ENCODE results near the gene GPC6.

GPC6 gene

GRCh38 chr13:93753639-93754038 is 527.0 kb downstream of the GPC6 start:
- DNase-seq: no peak

GRCh38 chr13:93755341-93755740 is 528.7 kb downstream of the GPC6 start:
- no peak for DNase-seq

- no peak for DNase-seq
Observed at GRCh38 chr13:93758575-93758974, 532.0 kb downstream of the GPC6 start.

GRCh38 chr13:93762708-93763426 is 536.3 kb downstream of the GPC6 start:
- no peak for DNase-seq

- no peak for DNase-seq
Observed at GRCh38 chr13:93765062-93765461, 538.5 kb downstream of the GPC6 start.

- DNase-seq: no peak
Observed at GRCh38 chr13:93765811-93766210, 539.2 kb downstream of the GPC6 start.

- DNase-seq: no peak
Observed at GRCh38 chr13:93766719-93767118, 540.1 kb downstream of the GPC6 start.

- DNase-seq: no peak
Observed at GRCh38 chr13:93767180-93767916, 540.7 kb downstream of the GPC6 start.

GRCh38 chr13:93767917-93768409 is 541.4 kb downstream of the GPC6 start:
- no peak for DNase-seq

- DNase-seq: no peak
Observed at GRCh38 chr13:93769101-93769500, 542.5 kb downstream of the GPC6 start.

- DNase-seq: no peak
Observed at GRCh38 chr13:93769607-93770006, 543.0 kb downstream of the GPC6 start.

- DNase-seq: no peak
Observed at GRCh38 chr13:93771227-93771626, 544.6 kb downstream of the GPC6 start.

- DNase-seq: no peak
Observed at GRCh38 chr13:93771782-93772181, 545.2 kb downstream of the GPC6 start.

GRCh38 chr13:93774506-93774905 is 547.9 kb downstream of the GPC6 start:
- DNase-seq: no peak

GRCh38 chr13:93775027-93775426 is 548.4 kb downstream of the GPC6 start:
- DNase-seq: no peak

- no peak for DNase-seq
Observed at GRCh38 chr13:93775507-93776108, 549.0 kb downstream of the GPC6 start.

GRCh38 chr13:93776936-93777335 is 550.3 kb downstream of the GPC6 start:
- no peak for DNase-seq

- no peak for DNase-seq
Observed at GRCh38 chr13:93777504-93777903, 550.9 kb downstream of the GPC6 start.

- no peak for DNase-seq
Observed at GRCh38 chr13:93778548-93778947, 551.9 kb downstream of the GPC6 start.

- no peak for DNase-seq
Observed at GRCh38 chr13:93784191-93784590, 557.6 kb downstream of the GPC6 start.

- no peak for DNase-seq
Observed at GRCh38 chr13:93786846-93787489, 560.4 kb downstream of the GPC6 start.

GRCh38 chr13:93788456-93788855 is 561.8 kb downstream of the GPC6 start:
- no peak for DNase-seq

- DNase-seq: no peak
Observed at GRCh38 chr13:93789058-93789457, 562.5 kb downstream of the GPC6 start.

All from inflammatory macrophage treated with lipopolysaccharide for 4 hours (primary cell).